ENCODE results near the gene CFAP90.

CFAP90 gene

DNA sequence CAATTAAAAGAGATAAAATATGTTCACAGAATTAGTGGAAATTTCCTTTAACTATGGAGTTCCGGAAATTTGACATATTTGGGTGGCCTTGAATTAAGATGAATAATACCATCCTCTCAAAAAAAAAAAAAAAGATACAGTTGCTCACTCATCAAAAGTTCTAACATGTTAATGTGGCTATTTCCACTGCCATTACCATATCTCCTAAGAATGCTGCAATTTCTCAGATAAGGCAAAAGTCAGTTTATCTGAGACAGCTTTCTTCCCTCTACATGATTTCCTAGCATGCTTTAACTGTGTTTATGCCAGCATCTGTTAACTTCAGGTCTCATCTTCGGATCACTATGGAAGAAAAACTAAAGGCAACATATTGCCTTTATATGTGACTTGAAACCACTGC lies 15.3 kb upstream of the CFAP90 start:
- peaks cover 13% of the 10 kb centered on the region for H3K4me1 ChIP-seq (ENCODE audit: control insufficient read depth, insufficient read depth, low read length)
- H3K9ac ChIP-seq (ENCODE audit: low read depth, low read length) = no peak overlapping the region
- H3K4me3 ChIP-seq (ENCODE audit: low read length) = no peak overlapping the region
- no peaks in the 10 kb centered on the region for H3K27me3 ChIP-seq (ENCODE audit: control insufficient read depth, insufficient read depth, low read length)
- no peaks in the 10 kb centered on the region for H3K9me3 ChIP-seq (replicated peaks; ENCODE audit: low read length)
- peaks cover 17% of the 10 kb centered on the region for H3K36me3 ChIP-seq (ENCODE audit: insufficient read depth, low read length)
- no peak overlapping the region for H3K4me2 ChIP-seq (ENCODE audit: low read length)

DNA sequence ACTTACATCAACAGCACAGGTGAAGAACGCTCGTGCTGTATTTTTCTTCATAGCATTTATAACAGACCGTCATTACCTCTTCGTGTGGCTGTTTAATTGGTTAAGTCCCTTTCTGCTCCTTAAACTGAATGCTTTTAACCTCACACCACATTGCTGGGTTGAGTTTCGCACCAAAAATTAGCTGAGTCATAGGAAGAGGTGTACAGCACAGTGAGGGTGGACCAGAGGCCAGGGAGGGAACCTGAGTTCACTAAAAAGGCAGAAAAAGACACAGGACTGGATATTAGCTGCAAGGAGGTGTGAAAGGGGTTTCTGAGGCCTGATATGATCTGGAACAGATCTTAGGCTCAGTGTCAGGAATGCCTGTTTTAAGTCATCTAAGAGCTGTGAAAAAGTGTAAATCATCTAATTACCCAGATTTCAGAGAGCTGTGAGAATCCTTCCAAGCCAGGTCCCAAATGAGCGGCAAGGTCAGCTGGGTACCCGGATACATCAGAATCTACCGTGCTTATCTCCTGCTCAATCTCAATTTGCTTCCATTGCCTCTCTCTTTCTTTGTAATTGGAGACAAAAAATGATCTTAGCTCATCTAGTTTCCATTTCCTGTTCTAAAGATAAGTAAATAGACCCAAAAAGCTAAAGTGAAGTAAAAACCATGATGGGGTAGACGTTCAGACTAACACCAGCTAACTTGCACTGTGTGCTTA lies 7.1 kb upstream of the CFAP90 start:
- no peaks in the 10 kb centered on the region for H3K9me3 ChIP-seq (replicated peaks; ENCODE audit: low read length)
- H3K4me3 ChIP-seq (ENCODE audit: low read length) = no peak overlapping the region
- H3K27me3 ChIP-seq (ENCODE audit: control insufficient read depth, insufficient read depth, low read length) = no peaks in the 10 kb centered on the region
- H3K9ac ChIP-seq (ENCODE audit: low read depth, low read length) = no peak overlapping the region
- no peak overlapping the region for H3K4me2 ChIP-seq (ENCODE audit: low read length)
- peaks cover 34% of the 10 kb centered on the region for H3K36me3 ChIP-seq (ENCODE audit: insufficient read depth, low read length)
- H3K4me1 ChIP-seq (ENCODE audit: control insufficient read depth, insufficient read depth, low read length) = no peaks in the 10 kb centered on the region

DNA sequence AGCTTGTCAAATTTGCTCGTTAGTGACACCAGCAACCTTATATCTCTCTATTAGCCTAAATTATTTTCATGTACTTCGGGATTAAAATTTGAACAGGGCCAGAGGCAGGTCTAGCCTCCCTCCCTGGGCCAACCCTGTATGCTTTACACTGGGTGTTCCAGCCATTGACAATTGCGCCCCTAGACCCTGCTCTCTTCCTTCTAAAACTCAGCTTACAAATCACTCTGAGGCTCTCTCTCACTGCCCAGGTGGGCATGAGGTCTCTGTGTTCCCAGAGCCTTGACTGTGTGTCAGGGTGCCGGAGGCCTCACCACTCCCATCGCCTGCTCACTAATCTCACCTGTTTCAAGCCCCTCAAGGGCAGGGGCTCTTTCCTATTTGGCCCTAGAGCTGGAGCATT lies 6.4 kb upstream of the CFAP90 start:
- Histone ChIP-seq H3K36me3 (ENCODE audit: insufficient read depth, low read length) (peaks cover 29% of the 10 kb centered on the region), H3K9ac (ENCODE audit: low read depth, low read length) (no peak overlapping the region), H3K9me3 (replicated peaks; ENCODE audit: low read length) (no peaks in the 10 kb centered on the region), H3K4me3 (ENCODE audit: low read length) (no peak overlapping the region), H3K27me3 (ENCODE audit: control insufficient read depth, insufficient read depth, low read length) (no peaks in the 10 kb centered on the region), H3K4me1 (ENCODE audit: control insufficient read depth, insufficient read depth, low read length) (no peaks in the 10 kb centered on the region), H3K4me2 (ENCODE audit: low read length) (no peak overlapping the region)

DNA sequence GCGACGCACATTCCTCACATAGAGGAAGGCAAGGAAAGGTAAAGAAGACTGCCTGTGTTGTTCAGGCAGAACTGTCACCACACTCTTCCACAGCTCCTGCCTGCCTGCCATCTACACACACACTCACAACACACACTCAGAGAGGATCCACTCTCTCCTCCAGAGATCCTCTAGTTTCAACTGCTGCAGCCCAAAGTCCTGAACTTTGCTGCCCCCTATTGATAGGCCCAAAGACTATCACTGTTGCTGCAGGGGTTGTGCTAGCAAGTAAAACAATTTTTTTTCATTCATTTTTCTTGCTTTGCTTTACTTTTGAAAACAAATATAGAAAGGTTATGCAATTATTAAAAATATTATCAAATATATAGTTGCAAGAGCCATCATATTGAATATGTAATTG lies 5.9 kb upstream of the CFAP90 start:
- Histone ChIP-seq H3K36me3 (ENCODE audit: insufficient read depth, low read length) (peaks cover 24% of the 10 kb centered on the region), H3K4me1 (ENCODE audit: control insufficient read depth, insufficient read depth, low read length) (no peaks in the 10 kb centered on the region), H3K9me3 (replicated peaks; ENCODE audit: low read length) (no peaks in the 10 kb centered on the region), H3K4me3 (ENCODE audit: low read length) (no peak overlapping the region), H3K9ac (ENCODE audit: low read depth, low read length) (no peak overlapping the region), H3K4me2 (ENCODE audit: low read length) (no peak overlapping the region), H3K27me3 (ENCODE audit: control insufficient read depth, insufficient read depth, low read length) (no peaks in the 10 kb centered on the region)

DNA sequence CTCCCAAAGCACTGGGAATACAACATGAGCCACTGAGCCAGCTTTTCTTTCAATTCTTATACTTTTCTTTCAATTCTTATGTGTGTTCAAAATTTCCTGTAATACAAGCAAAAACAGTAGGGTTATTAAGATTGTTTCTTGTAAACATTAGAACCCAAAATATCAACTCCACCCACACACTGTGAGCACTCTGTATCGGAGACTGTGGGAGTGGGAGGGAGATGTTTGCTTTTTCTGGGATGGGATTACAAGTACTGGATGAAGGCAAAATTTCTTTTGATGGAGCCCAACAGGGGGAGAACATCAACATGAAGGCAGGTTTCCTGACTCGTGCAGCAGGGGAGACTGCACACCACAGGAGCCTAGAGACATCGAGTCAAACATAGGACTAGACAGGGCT lies 4.7 kb upstream of the CFAP90 start:
- Histone ChIP-seq H3K27me3 (ENCODE audit: control insufficient read depth, insufficient read depth, low read length) (peaks cover 6% of the 10 kb centered on the region), H3K4me1 (ENCODE audit: control insufficient read depth, insufficient read depth, low read length) (no peaks in the 10 kb centered on the region), H3K4me2 (ENCODE audit: low read length) (no peak overlapping the region), H3K9me3 (replicated peaks; ENCODE audit: low read length) (no peaks in the 10 kb centered on the region), H3K4me3 (ENCODE audit: low read length) (no peak overlapping the region), H3K36me3 (ENCODE audit: insufficient read depth, low read length) (peaks cover 15% of the 10 kb centered on the region), H3K9ac (ENCODE audit: low read depth, low read length) (no peak overlapping the region)

DNA sequence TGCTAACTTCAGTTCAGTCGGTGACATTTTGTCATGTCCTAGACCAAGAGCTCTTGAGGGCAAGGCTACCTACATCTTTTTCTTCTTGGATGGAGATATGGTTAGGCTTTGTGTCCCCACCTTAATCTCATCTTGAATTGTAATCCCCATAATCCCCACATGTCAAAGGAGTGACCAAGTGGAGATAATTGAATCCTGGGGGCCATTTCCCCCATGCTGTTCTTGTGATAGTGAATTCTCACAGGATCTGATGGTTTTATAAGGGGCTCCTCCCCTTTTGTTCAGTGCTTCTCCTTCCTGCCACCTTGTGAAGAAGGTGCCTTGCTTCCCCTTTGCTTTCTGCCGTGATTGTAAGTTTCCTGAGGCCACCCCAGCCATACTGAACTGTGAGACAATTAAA lies 2.1 kb upstream of the CFAP90 start:
- Histone ChIP-seq H3K9ac (ENCODE audit: low read depth, low read length) (no peak overlapping the region), H3K27me3 (ENCODE audit: control insufficient read depth, insufficient read depth, low read length) (peaks cover 20% of the 10 kb centered on the region), H3K4me1 (ENCODE audit: control insufficient read depth, insufficient read depth, low read length) (peaks cover 4% of the 10 kb centered on the region), H3K4me3 (ENCODE audit: low read length) (no peak overlapping the region), H3K36me3 (ENCODE audit: insufficient read depth, low read length) (no peaks in the 10 kb centered on the region), H3K9me3 (replicated peaks; ENCODE audit: low read length) (no peaks in the 10 kb centered on the region), H3K4me2 (ENCODE audit: low read length) (no peak overlapping the region)

DNA sequence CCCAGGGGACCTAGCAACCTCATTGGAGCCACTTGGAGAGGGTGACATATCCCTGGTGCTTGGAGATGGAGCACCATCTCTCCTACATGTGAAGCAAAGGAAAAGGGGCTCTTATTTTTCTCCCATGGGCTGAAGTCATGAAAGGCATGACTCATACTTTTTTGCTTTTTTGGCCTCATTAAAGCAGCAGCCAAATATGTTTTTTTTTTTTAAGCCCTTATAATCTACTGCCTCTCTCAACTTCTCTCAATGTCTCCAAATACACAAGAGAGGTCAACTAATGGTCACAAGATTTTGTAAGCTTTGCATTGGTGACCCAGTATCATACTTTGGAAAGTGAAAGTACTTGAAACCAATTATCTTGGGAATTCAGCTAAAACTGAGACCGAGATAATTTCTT lies 1.6 kb upstream of the CFAP90 start:
- H3K4me3 ChIP-seq (ENCODE audit: low read length) = no peak overlapping the region

DNA sequence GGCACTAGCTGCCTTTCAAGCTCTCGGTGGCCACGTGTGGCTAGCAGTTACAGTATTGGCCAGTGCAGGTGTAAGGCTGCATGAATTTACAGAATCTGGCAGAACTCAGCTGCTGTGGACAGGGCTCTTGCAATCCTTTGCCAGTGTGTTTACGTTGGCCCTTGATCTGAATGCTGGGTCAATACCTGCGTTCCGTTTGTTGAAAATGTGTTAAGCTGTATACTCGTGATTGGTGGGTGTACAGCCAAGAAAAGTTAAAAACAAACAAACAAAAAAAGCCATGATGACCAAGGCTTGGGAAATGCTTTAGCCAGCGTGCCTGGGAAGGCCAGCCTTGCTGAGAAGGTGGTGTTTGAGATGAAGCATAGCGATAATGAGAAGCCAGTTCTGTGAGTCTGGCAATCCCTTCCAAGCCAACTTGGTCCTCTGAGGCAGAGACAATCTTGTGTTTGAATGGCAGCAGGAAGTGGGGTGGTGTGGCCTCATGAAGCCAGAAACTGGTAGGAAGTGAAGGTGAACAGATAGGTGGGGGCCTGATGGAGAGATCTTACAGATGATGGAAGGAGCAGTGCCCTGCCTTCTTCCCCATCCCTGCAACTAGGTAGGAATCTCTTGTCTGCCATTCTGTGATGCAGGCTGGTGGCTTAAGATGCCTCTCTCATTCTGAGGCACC lies 820 bp upstream of the CFAP90 start:
- Histone ChIP-seq H3K4me2 (ENCODE audit: low read length) (no peak overlapping the region), H3K27me3 (ENCODE audit: control insufficient read depth, insufficient read depth, low read length) (peaks cover 20% of the 10 kb centered on the region), H3K4me3 (ENCODE audit: low read length) (no peak overlapping the region), H3K4me1 (ENCODE audit: control insufficient read depth, insufficient read depth, low read length) (peaks cover 4% of the 10 kb centered on the region), H3K36me3 (ENCODE audit: insufficient read depth, low read length) (no peaks in the 10 kb centered on the region), H3K9ac (ENCODE audit: low read depth, low read length) (no peak overlapping the region), H3K9me3 (replicated peaks; ENCODE audit: low read length) (no peaks in the 10 kb centered on the region)

More for the DNA sequence above, 1.6 kb upstream of the CFAP90 start:
- Histone ChIP-seq H3K9ac (ENCODE audit: low read depth, low read length) (no peak overlapping the region), H3K9me3 (replicated peaks; ENCODE audit: low read length) (no peaks in the 10 kb centered on the region), H3K4me2 (ENCODE audit: low read length) (no peak overlapping the region), H3K36me3 (ENCODE audit: insufficient read depth, low read length) (no peaks in the 10 kb centered on the region), H3K27me3 (ENCODE audit: control insufficient read depth, insufficient read depth, low read length) (peaks cover 20% of the 10 kb centered on the region), H3K4me1 (ENCODE audit: control insufficient read depth, insufficient read depth, low read length) (peaks cover 4% of the 10 kb centered on the region)

DNA sequence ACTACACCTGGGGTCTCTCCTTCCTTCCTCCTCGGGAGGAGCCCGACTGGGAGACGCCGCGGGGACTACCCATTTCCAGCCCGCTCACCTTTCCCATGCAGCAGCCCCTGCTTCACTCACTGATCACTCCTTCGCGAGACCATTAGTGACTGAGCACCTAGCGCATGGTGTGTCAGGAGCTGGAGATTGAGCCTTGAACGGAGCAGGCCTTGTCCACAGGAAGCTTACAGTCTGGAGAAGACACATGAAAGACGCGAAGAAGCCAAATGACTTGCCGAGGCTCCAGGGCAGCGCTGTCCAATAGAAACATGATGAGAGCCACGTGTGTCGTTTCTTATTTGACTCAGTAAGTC lies 283 bp upstream of the CFAP90 start:
- Histone ChIP-seq H3K36me3 (ENCODE audit: insufficient read depth, low read length) (no peaks in the 10 kb centered on the region), H3K9ac (ENCODE audit: low read depth, low read length) (no peak overlapping the region), H3K9me3 (replicated peaks; ENCODE audit: low read length) (no peaks in the 10 kb centered on the region), H3K4me1 (ENCODE audit: control insufficient read depth, insufficient read depth, low read length) (peaks cover 4% of the 10 kb centered on the region), H3K4me3 (ENCODE audit: low read length) (peak overlapping the region; percentile 68), H3K27me3 (ENCODE audit: control insufficient read depth, insufficient read depth, low read length) (peaks cover 26% of the 10 kb centered on the region), H3K4me2 (ENCODE audit: low read length) (peak overlapping the region; percentile 88)

DNA sequence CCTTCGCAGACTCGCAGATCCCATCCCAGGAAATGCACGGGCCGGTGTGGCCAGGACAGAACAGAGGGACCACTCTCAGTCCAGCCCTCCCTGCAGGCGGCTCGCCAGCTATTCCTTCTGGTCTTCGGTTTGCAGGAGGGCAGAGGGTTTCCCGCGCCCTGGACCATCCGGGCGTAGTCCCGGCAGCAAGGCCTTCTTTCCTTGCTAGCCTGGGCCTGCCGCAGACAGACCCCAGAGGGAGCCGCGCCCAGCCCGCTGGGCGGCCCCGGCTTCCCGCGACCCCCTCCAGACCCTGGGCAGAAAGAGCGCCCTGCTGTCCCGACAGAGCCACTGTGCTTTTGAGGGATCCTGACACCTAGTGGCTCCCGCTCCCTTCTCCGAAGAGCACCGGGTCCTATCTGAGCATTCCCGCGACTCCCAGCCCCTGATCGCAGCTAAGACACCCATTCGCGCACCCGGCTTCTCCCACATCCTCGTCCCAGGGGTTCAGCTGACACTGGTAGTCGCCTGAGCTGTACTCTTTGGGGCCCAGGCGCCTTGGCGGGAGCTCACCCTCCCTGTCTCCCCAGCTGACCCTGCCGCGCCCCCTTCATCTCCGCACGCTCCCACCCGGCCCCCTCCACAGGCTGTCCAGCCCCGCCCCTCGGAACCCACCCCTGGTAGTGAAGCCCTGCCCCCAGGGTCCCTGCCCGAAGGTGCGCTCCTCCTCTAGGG lies 1.1 kb downstream of the CFAP90 start:
- Histone ChIP-seq H3K9me3 (replicated peaks; ENCODE audit: low read length) (no peaks in the 10 kb centered on the region), H3K4me2 (ENCODE audit: low read length) (peak overlapping the region; percentile 74), H3K36me3 (ENCODE audit: insufficient read depth, low read length) (no peaks in the 10 kb centered on the region), H3K9ac (ENCODE audit: low read depth, low read length) (no peak overlapping the region), H3K4me3 (ENCODE audit: low read length) (peak overlapping the region; percentile 54), H3K4me1 (ENCODE audit: control insufficient read depth, insufficient read depth, low read length) (peaks cover 4% of the 10 kb centered on the region), H3K27me3 (ENCODE audit: control insufficient read depth, insufficient read depth, low read length) (peaks cover 36% of the 10 kb centered on the region)

DNA sequence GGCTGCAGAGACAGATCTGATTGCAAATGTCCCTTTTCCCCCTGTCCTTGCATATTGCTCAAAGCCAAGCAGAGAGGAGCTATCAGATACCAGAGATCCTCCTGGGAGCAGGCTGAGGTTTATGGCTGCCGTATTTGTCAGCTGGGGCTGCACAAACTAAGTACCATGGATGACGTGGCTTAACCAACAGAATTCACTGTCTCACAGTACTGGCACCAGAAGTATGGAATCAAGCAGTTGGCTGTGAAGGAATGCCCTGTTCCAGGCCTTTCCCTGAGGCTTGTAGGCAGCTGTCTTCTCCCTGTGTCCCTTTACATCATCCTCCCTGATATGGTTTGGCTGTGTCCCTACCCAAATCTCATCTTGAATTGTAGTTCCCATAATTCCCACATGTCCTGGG lies 2.6 kb downstream of the CFAP90 start:
- peaks cover 49% of the 10 kb centered on the region for H3K27me3 ChIP-seq (ENCODE audit: control insufficient read depth, insufficient read depth, low read length)
- no peaks in the 10 kb centered on the region for H3K9me3 ChIP-seq (replicated peaks; ENCODE audit: low read length)
- no peak overlapping the region for H3K9ac ChIP-seq (ENCODE audit: low read depth, low read length)
- H3K36me3 ChIP-seq (ENCODE audit: insufficient read depth, low read length) = no peaks in the 10 kb centered on the region
- H3K4me3 ChIP-seq (ENCODE audit: low read length) = no peak overlapping the region
- H3K4me1 ChIP-seq (ENCODE audit: control insufficient read depth, insufficient read depth, low read length) = peaks cover 4% of the 10 kb centered on the region
- H3K4me2 ChIP-seq (ENCODE audit: low read length) = no peak overlapping the region

Measured in skeletal muscle satellite cell (primary cell).